H1 (cell line): ENCODE data around the gene GRIA4. TPM values are rescaled to one million over a fixed set of nuclear protein-coding genes. Genes with fewer than 3 reads are reported as not detected.

ENCODE experiments used
- CTCF ChIA-PET: fragments of 300-600 bp; sonication (Branson Sonifier 250); formaldehyde crosslinking; loops from one replicate; lab custom pipeline; 2021; ENCODE audit not compliant: partially characterized antibody; lab: Charles Lee
- POLR2A ChIA-PET: fragments of 300-600 bp; sonication (Branson Sonifier 250); formaldehyde crosslinking; loops from one replicate; lab custom pipeline; 2021; ENCODE audit warnings: inconsistent platforms; ENCODE audit not compliant: partially characterized antibody; lab: Charles Lee
- DNase-seq, 2 experiments: peaks; one replicate each; pipeline versions ENCODE4 v3.0.0 to v3.0.0-alpha.2; 2010 to 2022; ENCODE audit warnings: low spot score in 2 of 2, low read depth in 1 of 2, mixed read lengths in 1 of 2
- FAIRE-seq: peaks from 2 replicates; lab custom pipeline; 2011; peaks lifted over from hg19 to GRCh38; lab: Jason Lieb, UNC
- H2AFZ ChIP-seq: 2 replicates; pipeline ENCODE4 v1.8.1; 2012; ENCODE audit warnings: low read length, inconsistent platforms
- H2AK5ac ChIP-seq: 2 replicates; pipeline ENCODE4 v1.6.1; 2013; ENCODE audit warnings: low read depth, low read length
- H2BK120ac ChIP-seq: replicated peaks from 2 replicates; pipeline ENCODE3; 2013; ENCODE audit warnings: low read depth, low read length, inconsistent platforms
- H2BK12ac ChIP-seq: 2 replicates; pipeline ENCODE4 v1.6.1; 2013; ENCODE audit warnings: low read depth, low read length
- H2BK15ac ChIP-seq: 2 replicates; pipeline ENCODE4 v1.6.1; 2013; ENCODE audit warnings: low read length
- H2BK20ac ChIP-seq: 2 replicates; pipeline ENCODE4 v1.6.1; 2013; ENCODE audit warnings: low read length
- H2BK5ac ChIP-seq: 2 replicates; pipeline ENCODE4 v1.6.1; 2013; ENCODE audit warnings: low read depth, low read length
- H3K14ac ChIP-seq: 2 replicates; pipeline ENCODE4 v1.6.1; 2013; ENCODE audit warnings: inconsistent platforms; ENCODE audit not compliant: insufficient read length
- H3K18ac ChIP-seq: 2 replicates; pipeline ENCODE4 v1.6.1; 2013; ENCODE audit warnings: low read length; ENCODE audit errors: extremely low read depth
- H3K23ac ChIP-seq: 2 replicates; pipeline ENCODE4 v1.6.1; 2013; ENCODE audit warnings: inconsistent platforms; ENCODE audit not compliant: insufficient read length
- H3K23me2 ChIP-seq: 2 replicates; pipeline ENCODE4 v1.6.1; 2013; ENCODE audit warnings: low read depth, low read length
- H3K27ac ChIP-seq: 2 replicates; pipeline ENCODE4 v1.6.1; 2011; ENCODE audit warnings: low read depth, low read length, inconsistent platforms
- H3K27me3 ChIP-seq, 4 experiments: replicated peaks in 1 of 4; 1 replicate in 1 of 4; 2 replicates in 3 of 4; pipeline versions ENCODE4 v1.6.1 to v1.8.1; 2011 to 2013; ENCODE audit warnings: low read length in 3 of 4, mild to moderate bottlenecking in 3 of 4, inconsistent platforms in 2 of 4, mixed read lengths in 2 of 4, moderate library complexity in 1 of 4; ENCODE audit not compliant: control insufficient read depth in 3 of 4, insufficient read depth in 3 of 4; ENCODE audit errors: extremely low read depth in 1 of 4
- H3K36me3 ChIP-seq, 4 experiments: 2 replicates each; pipeline versions ENCODE4 v1.6.1 to v1.8.1; 2011 to 2013; ENCODE audit warnings: mild to moderate bottlenecking in 4 of 4, low read length in 3 of 4, moderate library complexity in 2 of 4, control low read depth in 1 of 4, inconsistent platforms in 1 of 4; ENCODE audit not compliant: insufficient read depth in 4 of 4, control insufficient read depth in 2 of 4
- H3K4ac ChIP-seq: replicated peaks from 2 replicates; pipeline ENCODE3; 2013; ENCODE audit warnings: low read length, low read depth, mixed read lengths, inconsistent platforms; ENCODE audit not compliant: insufficient read length
- H3K4me1 ChIP-seq, 4 experiments: replicated peaks in 1 of 4; 1 replicate in 1 of 4; 2 replicates in 3 of 4; pipeline versions ENCODE4 v1.6.1 to v1.8.1; 2011 to 2013; ENCODE audit warnings: low read length in 3 of 4, inconsistent platforms in 2 of 4, mixed read lengths in 1 of 4; ENCODE audit not compliant: insufficient read depth in 4 of 4, control insufficient read depth in 3 of 4
- H3K4me2 ChIP-seq, 2 experiments: 2 replicates each; pipeline versions ENCODE4 v1.6.1 to v1.8.1; 2011 to 2013; ENCODE audit warnings: low read depth in 2 of 2, low read length in 2 of 2, control low read depth in 1 of 2, inconsistent platforms in 1 of 2, mild to moderate bottlenecking in 1 of 2; ENCODE audit not compliant: insufficient read depth in 1 of 2
- H3K4me3 ChIP-seq, 4 experiments: fragments of 200-600, 300-600 bp in 1 of 4; sonication (generic), shearing (Covaris generic), sonication (Bioruptor Twin) in 1 of 4; 2 replicates each; pipeline versions ENCODE4 v1.5.1 to v1.8.1; 2011 to 2016; ENCODE audit warnings: low read length in 4 of 4, low read depth in 3 of 4, control low read depth in 2 of 4, inconsistent platforms in 2 of 4, mild to moderate bottlenecking in 2 of 4, mixed read lengths in 1 of 4, moderate library complexity in 1 of 4; ENCODE audit not compliant: insufficient read depth in 2 of 4; ENCODE audit errors: extremely low read depth in 1 of 4
- H3K56ac ChIP-seq: replicated peaks from 2 replicates; pipeline ENCODE3; 2013; ENCODE audit warnings: low read depth, mild to moderate bottlenecking, mixed read lengths, low read length, inconsistent platforms; ENCODE audit not compliant: insufficient read length
- H3K79me1 ChIP-seq: 2 replicates; pipeline ENCODE4 v1.6.1; 2013; ENCODE audit warnings: low read depth, low read length, control low read depth
- H3K79me2 ChIP-seq, 2 experiments: 2 replicates each; pipeline versions ENCODE4 v1.6.1 to v1.8.1; 2012 to 2013; ENCODE audit warnings: low read length in 2 of 2, mild to moderate bottlenecking in 2 of 2, inconsistent platforms in 1 of 2; ENCODE audit not compliant: insufficient read depth in 2 of 2, control insufficient read depth in 1 of 2
- H3K9ac ChIP-seq, 4 experiments: replicated peaks in 1 of 4; 1 replicate in 1 of 4; 2 replicates in 3 of 4; pipeline versions ENCODE4 v1.6.1 to v1.8.1; 2011 to 2013; ENCODE audit warnings: low read depth in 3 of 4, low read length in 3 of 4, control low read depth in 2 of 4, mild to moderate bottlenecking in 2 of 4, moderate library complexity in 2 of 4, inconsistent platforms in 1 of 4; ENCODE audit errors: extremely low read depth in 1 of 4
- H3K9me3 ChIP-seq, 2 experiments: 2 replicates each; pipeline versions ENCODE4 v1.6.1 to v1.8.1; 2012 to 2013; ENCODE audit warnings: mild to moderate bottlenecking in 2 of 2, moderate library complexity in 2 of 2, control low read depth in 1 of 2, inconsistent platforms in 1 of 2, low read depth in 1 of 2, low read length in 1 of 2, mixed read lengths in 1 of 2; ENCODE audit not compliant: insufficient read depth in 2 of 2
- H4K20me1 ChIP-seq, 2 experiments: replicated peaks in 1 of 2; 2 replicates each; pipeline versions ENCODE3 to v1.8.1; 2011 to 2013; ENCODE audit warnings: inconsistent platforms in 2 of 2, low read length in 2 of 2, mild to moderate bottlenecking in 1 of 2; ENCODE audit not compliant: insufficient read depth in 2 of 2, control insufficient read depth in 1 of 2
- H4K5ac ChIP-seq: 2 replicates; pipeline ENCODE4 v1.6.1; 2013; ENCODE audit warnings: low read length, low read depth, mixed read lengths, inconsistent platforms; ENCODE audit not compliant: insufficient read length
- H4K8ac ChIP-seq: 2 replicates; pipeline ENCODE4 v1.8.0; 2013; ENCODE audit warnings: mild to moderate bottlenecking, moderate library complexity, low read length, inconsistent platforms; ENCODE audit not compliant: insufficient read depth; ENCODE audit errors: extremely low read depth
- H4K91ac ChIP-seq: replicated peaks from 2 replicates; pipeline ENCODE3; 2013; ENCODE audit warnings: low read length, mixed read lengths, inconsistent platforms; ENCODE audit not compliant: insufficient read length
- HDAC2 ChIP-seq, 2 experiments: fragments of 300-600 bp in 1 of 2; sonication (generic) in 1 of 2; IDR thresholded peaks; 2 replicates each; pipeline ENCODE4 v1.6.1; 2011 to 2012; ENCODE audit warnings: low read depth in 2 of 2, low read length in 2 of 2, mild to moderate bottlenecking in 2 of 2, moderate library complexity in 2 of 2, borderline replicate concordance in 1 of 2, inconsistent platforms in 1 of 2
- SP4 ChIP-seq: IDR thresholded peaks from 2 replicates; pipeline ENCODE4 v1.6.1; 2012; ENCODE audit warnings: low read length, inconsistent platforms
- WGBS, 2 experiments: shearing (Covaris generic) in 1 of 2; methylation state at CpG; one replicate each; pipeline versions ENCODE4 v1.1.6 to v1.1.7; 2013 to 2015; ENCODE audit warnings: low lambda C conversion rate in 2 of 2, mixed read lengths in 2 of 2, inconsistent platforms in 1 of 2, low coverage in 1 of 2, missing lambda C conversion rate in 1 of 2; ENCODE audit not compliant: insufficient replicate concordance in 2 of 2, insufficient coverage in 1 of 2, insufficient read length in 1 of 2; ENCODE audit errors: extremely low coverage in 1 of 2, missing lambda C conversion rate in 1 of 2; 5-methylcytosine and 5-hydroxymethylcytosine counted together
- polyA plus RNA-seq, 7 experiments: library from polyadenylated mRNA; depleted of rRNA in 3 of 7; stranded (reverse) in 5 of 7; unstranded in 2 of 7; fragments of >200 nt in 5 of 7; fragments of 200-250 nt in 2 of 7; gene quantifications; 1 replicate in 5 of 7; 2 replicates in 1 of 7; 4 replicates in 1 of 7; pipeline versions ENCODE4 v1.2.1 to v1.2.3, GENCODE V29; 2011 to 2013; ENCODE audit warnings: missing spikeins in 2 of 7, mixed read lengths in 2 of 7
- total RNA-seq: library from RNA; stranded (reverse); fragmentation: NEBNext Ultra II Directional; extraction: Animal tissue kit (Norgen Biotek cat#: 25700); gene quantifications from 2 replicates; pipeline ENCODE4 v1.2.1, GENCODE V29; 2021

Gene GRIA4
- total and polyA plus RNA-seq, 2 of the 8 experiments (the other 6 are each of a cell fraction or from before 2014, with no cell fraction given): 12.5 to 21.8 TPM

DNA sequence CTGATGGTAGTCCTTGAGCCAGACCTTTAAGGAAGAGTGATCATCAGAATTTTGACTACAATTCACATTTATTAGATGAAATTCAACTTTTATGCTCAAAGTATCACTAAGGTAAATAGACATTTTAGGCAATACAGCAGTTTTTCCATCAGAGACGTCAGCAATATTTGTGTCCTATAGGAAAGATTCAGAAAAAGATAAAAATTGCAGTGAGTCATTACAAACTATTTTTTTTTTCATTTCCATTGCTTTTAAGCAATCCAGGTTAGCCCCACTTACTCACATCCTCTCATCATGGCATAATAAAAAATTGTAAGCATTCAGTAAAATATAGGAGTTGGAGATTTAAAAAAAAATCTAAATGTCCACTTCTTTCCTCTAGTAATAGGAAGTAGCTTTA lies 365.3 kb downstream of the GRIA4 start:
- no peak overlapping the region for H4K8ac ChIP-seq
- no peaks in the 10 kb centered on the region for H3K9me3 ChIP-seq
- TF ChIP-seq HDAC2 (IDR thresholded peaks at IDR 0.05; ENCODE audit: borderline replicate concordance in 1 of 2, low read depth in 2 of 2, low read length in 2 of 2) (no peak), SP4 (no peak)
- H3K23ac ChIP-seq: no peak overlapping the region
- H2AK5ac ChIP-seq: no peak overlapping the region
- H4K91ac ChIP-seq: no peak overlapping the region
- H3K4ac ChIP-seq: no peak overlapping the region
- H3K27ac ChIP-seq: no peak overlapping the region
- no peak overlapping the region for H2BK20ac ChIP-seq
- H2AFZ ChIP-seq: no peak overlapping the region
- no peak overlapping the region for H3K18ac ChIP-seq
- no peak for FAIRE-seq
- no peak overlapping the region for H3K4me3 ChIP-seq
- no peak overlapping the region for H3K9ac ChIP-seq
- H3K79me1 ChIP-seq: no peaks in the 10 kb centered on the region
- H3K27me3 ChIP-seq: no peaks in the 10 kb centered on the region
- CTCF ChIA-PET: no interaction called here
- no peaks in the 10 kb centered on the region for H3K4me1 ChIP-seq
- H2BK120ac ChIP-seq: no peak overlapping the region
- no peak overlapping the region for H2BK15ac ChIP-seq
- no peaks in the 10 kb centered on the region for H4K20me1 ChIP-seq
- H3K36me3 ChIP-seq: no peaks in the 10 kb centered on the region
- H3K14ac ChIP-seq: no peak overlapping the region
- no peak for DNase-seq
- no peak overlapping the region for H3K4me2 ChIP-seq
- H2BK12ac ChIP-seq: no peak overlapping the region
- H4K5ac ChIP-seq: no peak overlapping the region
- no peaks in the 10 kb centered on the region for H3K79me2 ChIP-seq
- H2BK5ac ChIP-seq: no peak overlapping the region
- POLR2A ChIA-PET: interaction anchor here (0.6 kb wide), 1 partner anchor 43 kb away, joined by 3 read pairs; no protein-coding TSS in a partner anchor
- H3K56ac ChIP-seq: no peak overlapping the region
- no peaks in the 10 kb centered on the region for H3K23me2 ChIP-seq
- WGBS, 2 experiments: 90% methylated on average over 1 of the region's 1 CpG; no CpG with 5 or more reads in 1 of the 2 experiments
